HG03159 (cell line): ENCODE data around the gene USP21.

ENCODE experiments used
- ATAC-seq: cut with Tn5 transposase; IDR thresholded peaks from one replicate; pipeline ENCODE4 v1.9.1; 2021; ENCODE audit warnings: mild to moderate bottlenecking, moderate library complexity; ENCODE audit not compliant: unreplicated experiment

Gene USP21

GRCh38 chr1:161190962-161191521, 31.7 kb downstream of the USP21 start:
- ATAC-seq = no peak

- ATAC-seq = no peak
These were observed 32.7 kb downstream of the USP21 start for GRCh38 chr1:161191971-161192370.

- ATAC-seq = peak; percentile 65
These were observed 33.5 kb downstream of the USP21 start for GRCh38 chr1:161192476-161193465.

- ATAC-seq = no peak
These were observed 34.4 kb downstream of the USP21 start for GRCh38 chr1:161193561-161194235.

- no peak for ATAC-seq
These were observed 35.9 kb downstream of the USP21 start for GRCh38 chr1:161195171-161195570.

GRCh38 chr1:161196111-161196510, 36.8 kb downstream of the USP21 start:
- ATAC-seq = no peak

- no peak for ATAC-seq
These were observed 37.5 kb downstream of the USP21 start for GRCh38 chr1:161196521-161197451.

GRCh38 chr1:161197560-161198193, 38.4 kb downstream of the USP21 start:
- ATAC-seq = no peak

- no peak for ATAC-seq
These were observed 39.0 kb downstream of the USP21 start for GRCh38 chr1:161198194-161198896.

GRCh38 chr1:161198897-161199431, 39.7 kb downstream of the USP21 start, which contains the start of gene ADAMTS4:
Gene ADAMTS4 (minus strand): TSS chr1:161199054. CDS start chr1:161198627, 427 bp downstream.
- no peak for ATAC-seq

- ATAC-seq = no peak
These were observed 40.3 kb downstream of the USP21 start for GRCh38 chr1:161199506-161200139.

- no peak for ATAC-seq
These were observed 41.2 kb downstream of the USP21 start for GRCh38 chr1:161200421-161200991.

GRCh38 chr1:161200992-161201835, 41.9 kb downstream of the USP21 start:
- peak; percentile 9 for ATAC-seq

- ATAC-seq = peak; percentile 94
These were observed 42.8 kb downstream of the USP21 start, which contains the start of gene NDUFS2 for GRCh38 chr1:161201836-161202712. Gene NDUFS2 (plus strand): TSS chr1:161202367. CDS start chr1:161202386, 19 bp downstream.

- ATAC-seq = no peak
These were observed 47.3 kb downstream of the USP21 start for GRCh38 chr1:161206411-161207140.

- no peak for ATAC-seq
These were observed 47.9 kb downstream of the USP21 start for GRCh38 chr1:161207173-161207572.
